Measurements from ENCODE around the gene UPK2.

Gene UPK2

DNA sequence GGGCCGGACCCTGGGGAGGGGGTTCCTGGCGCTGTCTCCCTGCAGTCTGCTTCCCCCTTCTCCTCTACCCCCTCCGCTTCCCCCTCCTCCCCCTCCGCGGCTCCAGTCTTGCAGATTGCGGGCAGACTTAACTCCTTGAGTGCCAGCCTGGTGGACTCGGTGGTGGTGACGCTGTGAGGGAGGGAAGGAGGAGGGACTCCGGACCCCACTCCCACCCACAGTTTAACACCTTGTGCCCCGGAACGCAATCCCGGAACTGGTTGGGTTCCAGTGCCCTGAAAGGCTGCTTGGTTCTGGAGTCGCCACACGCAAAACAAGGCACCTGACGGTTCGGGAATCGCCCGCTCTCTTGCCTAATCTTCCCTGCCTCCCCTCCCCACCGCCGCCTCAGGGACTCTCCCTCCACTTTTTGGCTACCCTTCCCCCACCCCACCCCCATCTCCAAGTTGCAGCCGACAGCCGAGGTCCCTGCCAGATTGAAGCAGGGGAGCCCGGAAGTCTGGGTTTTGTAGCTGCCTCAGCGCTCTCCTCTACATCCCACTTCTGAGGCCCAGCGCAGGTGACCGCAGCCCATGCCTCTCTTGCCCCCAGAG lies 26.5 kb upstream of the UPK2 start (continued):
- TF ChIP-seq ZSCAN30 (tag by site-specific recombination; IDR thresholded peaks at IDR 0.05) (peak; percentile 73), ZNF169 (tag by site-specific recombination; IDR thresholded peaks at IDR 0.05) (no peak), ZFP3 (tag by site-specific recombination; IDR thresholded peaks at IDR 0.05; ENCODE audit: low read depth) (peak; percentile 39; the same call in 1 of the 2 replicates), ZBTB48 (tag by site-specific recombination; IDR thresholded peaks at IDR 0.05) (peak; percentile 65; the same call in 1 of the 2 replicates), EGR2 (tag by site-specific recombination; IDR thresholded peaks at IDR 0.05; ENCODE audit: low read depth) (peak; percentile 43; the same call in 1 of the 2 replicates), SP3 (tag by site-specific recombination; IDR thresholded peaks at IDR 0.05) (peak; percentile 48), ZNF391 (tag by site-specific recombination; IDR thresholded peaks at IDR 0.05; ENCODE audit: borderline replicate concordance, low read depth) (no peak)
- TF ChIP-seq, protein P1, sequence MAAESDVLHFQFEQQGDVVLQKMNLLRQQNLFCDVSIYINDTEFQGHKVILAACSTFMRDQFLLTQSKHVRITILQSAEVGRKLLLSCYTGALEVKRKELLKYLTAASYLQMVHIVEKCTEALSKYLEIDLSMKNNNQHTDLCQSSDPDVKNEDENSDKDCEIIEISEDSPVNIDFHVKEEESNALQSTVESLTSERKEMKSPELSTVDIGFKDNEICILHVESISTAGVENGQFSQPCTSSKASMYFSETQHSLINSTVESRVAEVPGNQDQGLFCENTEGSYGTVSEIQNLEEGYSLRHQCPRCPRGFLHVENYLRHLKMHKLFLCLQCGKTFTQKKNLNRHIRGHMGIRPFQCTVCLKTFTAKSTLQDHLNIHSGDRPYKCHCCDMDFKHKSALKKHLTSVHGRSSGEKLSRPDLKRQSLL (tag by site-specific recombination; IDR thresholded peaks at IDR 0.05), result peak; percentile 63
- TF ChIP-seq, protein P2, sequence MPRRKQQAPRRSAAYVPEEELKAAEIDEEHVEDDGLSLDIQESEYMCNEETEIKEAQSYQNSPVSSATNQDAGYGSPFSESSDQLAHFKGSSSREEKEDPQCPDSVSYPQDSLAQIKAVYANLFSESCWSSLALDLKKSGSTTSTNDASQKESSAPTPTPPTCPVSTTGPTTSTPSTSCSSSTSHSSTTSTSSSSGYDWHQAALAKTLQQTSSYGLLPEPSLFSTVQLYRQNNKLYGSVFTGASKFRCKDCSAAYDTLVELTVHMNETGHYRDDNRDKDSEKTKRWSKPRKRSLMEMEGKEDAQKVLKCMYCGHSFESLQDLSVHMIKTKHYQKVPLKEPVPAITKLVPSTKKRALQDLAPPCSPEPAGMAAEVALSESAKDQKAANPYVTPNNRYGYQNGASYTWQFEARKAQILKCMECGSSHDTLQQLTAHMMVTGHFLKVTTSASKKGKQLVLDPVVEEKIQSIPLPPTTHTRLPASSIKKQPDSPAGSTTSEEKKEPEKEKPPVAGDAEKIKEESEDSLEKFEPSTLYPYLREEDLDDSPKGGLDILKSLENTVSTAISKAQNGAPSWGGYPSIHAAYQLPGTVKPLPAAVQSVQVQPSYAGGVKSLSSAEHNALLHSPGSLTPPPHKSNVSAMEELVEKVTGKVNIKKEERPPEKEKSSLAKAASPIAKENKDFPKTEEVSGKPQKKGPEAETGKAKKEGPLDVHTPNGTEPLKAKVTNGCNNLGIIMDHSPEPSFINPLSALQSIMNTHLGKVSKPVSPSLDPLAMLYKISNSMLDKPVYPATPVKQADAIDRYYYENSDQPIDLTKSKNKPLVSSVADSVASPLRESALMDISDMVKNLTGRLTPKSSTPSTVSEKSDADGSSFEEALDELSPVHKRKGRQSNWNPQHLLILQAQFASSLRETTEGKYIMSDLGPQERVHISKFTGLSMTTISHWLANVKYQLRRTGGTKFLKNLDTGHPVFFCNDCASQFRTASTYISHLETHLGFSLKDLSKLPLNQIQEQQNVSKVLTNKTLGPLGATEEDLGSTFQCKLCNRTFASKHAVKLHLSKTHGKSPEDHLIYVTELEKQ (tag by site-specific recombination; IDR thresholded peaks at IDR 0.05; ENCODE audit: borderline replicate concordance), result no peak

DNA sequence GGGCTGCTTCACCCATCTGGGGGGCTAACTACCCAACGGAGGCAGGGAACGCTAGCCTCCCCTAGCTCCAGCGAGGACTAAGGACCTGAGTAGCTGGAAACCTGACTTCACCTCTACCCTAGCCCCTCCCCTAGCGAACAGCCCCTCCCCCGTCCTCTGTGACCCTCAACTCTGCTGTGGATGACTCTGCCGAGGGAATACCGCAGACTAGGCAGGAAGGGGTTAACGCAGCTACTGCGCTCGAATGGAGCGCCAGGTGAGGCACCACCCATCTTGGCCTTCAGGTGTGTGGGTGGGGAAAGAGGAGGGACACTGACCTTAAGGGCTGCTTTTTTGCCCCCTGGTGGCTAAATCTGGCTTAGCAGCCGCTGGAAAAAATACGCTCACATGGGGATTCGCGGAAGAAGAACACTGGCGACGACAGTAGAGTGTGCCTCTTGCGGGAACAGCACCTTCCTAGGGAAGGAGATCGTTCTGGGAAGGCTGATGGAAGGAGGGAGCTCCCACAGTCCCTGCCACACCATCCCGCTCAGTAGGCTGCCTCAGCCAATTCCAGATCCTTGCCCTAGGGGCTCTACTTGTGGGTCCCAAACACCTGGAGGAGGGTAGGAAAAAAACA lies 25.9 kb upstream of the UPK2 start:
- Histone ChIP-seq H3K27ac (ENCODE audit: extremely low read depth, low read depth, low read length) (peak overlapping the region; percentile 39; the same call in 1 of the 2 replicates), H3K36me3 (ENCODE audit: control insufficient read depth in 2 of 2, insufficient read depth in 1 of 2, low read length in 2 of 2) (no peaks in the 10 kb centered on the region), H3K4me3 (ENCODE audit: low read depth, low read length) (peak overlapping the region; percentile 48), H3K4me1 (ENCODE audit: control insufficient read depth, insufficient read depth, low read length) (peaks cover 3% of the 10 kb centered on the region; the same call in 1 of the 2 replicates), H3K9me3 (ENCODE audit: control insufficient read depth, insufficient read depth, low read depth, low read length) (no peaks in the 10 kb centered on the region)
- ChIA-PET POLR2A (interaction anchor here (0.9 to 5.6 kb wide), 2 partner anchors 19 to 26 kb away, joined by 3 to 96 read pairs; no protein-coding TSS in a partner anchor), CTCF (interaction anchor here (0.6 to 6.8 kb wide), 30 partner anchors 10 to 778 kb away, joined by 3 to 196 read pairs (median 4); partner anchors contain the start of genes FOXR1 and UPK2)
- TF ChIP-seq ZNF791 (tag by site-specific recombination; IDR thresholded peaks at IDR 0.05) (no peak), YY1 (tag by site-specific recombination; IDR thresholded peaks at IDR 0.05) (no peak), ZNF169 (tag by site-specific recombination; IDR thresholded peaks at IDR 0.05) (no peak), ZNF623 (tag by site-specific recombination; IDR thresholded peaks at IDR 0.05) (no peak), ZNF621 (tag by site-specific recombination; IDR thresholded peaks at IDR 0.05) (no peak), ZNF629 (tag by site-specific recombination; IDR thresholded peaks at IDR 0.05) (peak; percentile 10; the same call in 1 of the 2 replicates), ZNF350 (tag by site-specific recombination; IDR thresholded peaks at IDR 0.05) (no peak), ZNF433 (tag by site-specific recombination; IDR thresholded peaks at IDR 0.05; ENCODE audit: low read depth) (no peak), SP2 (tag by site-specific recombination; IDR thresholded peaks at IDR 0.05) (peak; percentile 57), ZBTB20 (tag by site-specific recombination; IDR thresholded peaks at IDR 0.05) (0 out of 2 replicates have a peak, but pooled peaks have one; percentile 38)
- TF ChIP-seq, protein P3, sequence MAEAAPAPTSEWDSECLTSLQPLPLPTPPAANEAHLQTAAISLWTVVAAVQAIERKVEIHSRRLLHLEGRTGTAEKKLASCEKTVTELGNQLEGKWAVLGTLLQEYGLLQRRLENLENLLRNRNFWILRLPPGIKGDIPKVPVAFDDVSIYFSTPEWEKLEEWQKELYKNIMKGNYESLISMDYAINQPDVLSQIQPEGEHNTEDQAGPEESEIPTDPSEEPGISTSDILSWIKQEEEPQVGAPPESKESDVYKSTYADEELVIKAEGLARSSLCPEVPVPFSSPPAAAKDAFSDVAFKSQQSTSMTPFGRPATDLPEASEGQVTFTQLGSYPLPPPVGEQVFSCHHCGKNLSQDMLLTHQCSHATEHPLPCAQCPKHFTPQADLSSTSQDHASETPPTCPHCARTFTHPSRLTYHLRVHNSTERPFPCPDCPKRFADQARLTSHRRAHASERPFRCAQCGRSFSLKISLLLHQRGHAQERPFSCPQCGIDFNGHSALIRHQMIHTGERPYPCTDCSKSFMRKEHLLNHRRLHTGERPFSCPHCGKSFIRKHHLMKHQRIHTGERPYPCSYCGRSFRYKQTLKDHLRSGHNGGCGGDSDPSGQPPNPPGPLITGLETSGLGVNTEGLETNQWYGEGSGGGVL (tag by site-specific recombination; IDR thresholded peaks at IDR 0.05), result no peak
- TF ChIP-seq, protein P4, sequence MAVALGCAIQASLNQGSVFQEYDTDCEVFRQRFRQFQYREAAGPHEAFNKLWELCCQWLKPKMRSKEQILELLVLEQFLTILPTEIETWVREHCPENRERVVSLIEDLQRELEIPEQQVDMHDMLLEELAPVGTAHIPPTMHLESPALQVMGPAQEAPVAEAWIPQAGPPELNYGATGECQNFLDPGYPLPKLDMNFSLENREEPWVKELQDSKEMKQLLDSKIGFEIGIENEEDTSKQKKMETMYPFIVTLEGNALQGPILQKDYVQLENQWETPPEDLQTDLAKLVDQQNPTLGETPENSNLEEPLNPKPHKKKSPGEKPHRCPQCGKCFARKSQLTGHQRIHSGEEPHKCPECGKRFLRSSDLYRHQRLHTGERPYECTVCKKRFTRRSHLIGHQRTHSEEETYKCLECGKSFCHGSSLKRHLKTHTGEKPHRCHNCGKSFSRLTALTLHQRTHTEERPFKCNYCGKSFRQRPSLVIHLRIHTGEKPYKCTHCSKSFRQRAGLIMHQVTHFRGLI (tag by site-specific recombination; IDR thresholded peaks at IDR 0.05), result no peak
- TF ChIP-seq, protein P5, sequence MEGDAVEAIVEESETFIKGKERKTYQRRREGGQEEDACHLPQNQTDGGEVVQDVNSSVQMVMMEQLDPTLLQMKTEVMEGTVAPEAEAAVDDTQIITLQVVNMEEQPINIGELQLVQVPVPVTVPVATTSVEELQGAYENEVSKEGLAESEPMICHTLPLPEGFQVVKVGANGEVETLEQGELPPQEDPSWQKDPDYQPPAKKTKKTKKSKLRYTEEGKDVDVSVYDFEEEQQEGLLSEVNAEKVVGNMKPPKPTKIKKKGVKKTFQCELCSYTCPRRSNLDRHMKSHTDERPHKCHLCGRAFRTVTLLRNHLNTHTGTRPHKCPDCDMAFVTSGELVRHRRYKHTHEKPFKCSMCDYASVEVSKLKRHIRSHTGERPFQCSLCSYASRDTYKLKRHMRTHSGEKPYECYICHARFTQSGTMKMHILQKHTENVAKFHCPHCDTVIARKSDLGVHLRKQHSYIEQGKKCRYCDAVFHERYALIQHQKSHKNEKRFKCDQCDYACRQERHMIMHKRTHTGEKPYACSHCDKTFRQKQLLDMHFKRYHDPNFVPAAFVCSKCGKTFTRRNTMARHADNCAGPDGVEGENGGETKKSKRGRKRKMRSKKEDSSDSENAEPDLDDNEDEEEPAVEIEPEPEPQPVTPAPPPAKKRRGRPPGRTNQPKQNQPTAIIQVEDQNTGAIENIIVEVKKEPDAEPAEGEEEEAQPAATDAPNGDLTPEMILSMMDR (tag by site-specific recombination; IDR thresholded peaks at IDR 0.05), result peak; percentile 78; the same call in 1 of the 2 replicates
- TF ChIP-seq, protein P6, sequence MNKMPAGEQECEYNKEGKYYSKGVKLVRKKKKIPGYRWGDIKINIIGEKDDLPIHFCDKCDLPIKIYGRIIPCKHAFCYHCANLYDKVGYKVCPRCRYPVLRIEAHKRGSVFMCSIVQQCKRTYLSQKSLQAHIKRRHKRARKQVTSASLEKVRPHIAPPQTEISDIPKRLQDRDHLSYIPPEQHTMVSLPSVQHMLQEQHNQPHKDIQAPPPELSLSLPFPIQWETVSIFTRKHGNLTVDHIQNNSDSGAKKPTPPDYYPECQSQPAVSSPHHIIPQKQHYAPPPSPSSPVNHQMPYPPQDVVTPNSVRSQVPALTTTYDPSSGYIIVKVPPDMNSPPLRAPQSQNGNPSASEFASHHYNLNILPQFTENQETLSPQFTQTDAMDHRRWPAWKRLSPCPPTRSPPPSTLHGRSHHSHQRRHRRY (tag by site-specific recombination; IDR thresholded peaks at IDR 0.05), result no peak

All from HEK293 (cell line).